ENCODE data around the gene ABCC6.
"Not testable (repeated sequence)": the region's sequence is repeated elsewhere in the genome, so short reads cannot be mapped to it uniquely, and the experiment has no call there.

Gene ABCC6

DNA sequence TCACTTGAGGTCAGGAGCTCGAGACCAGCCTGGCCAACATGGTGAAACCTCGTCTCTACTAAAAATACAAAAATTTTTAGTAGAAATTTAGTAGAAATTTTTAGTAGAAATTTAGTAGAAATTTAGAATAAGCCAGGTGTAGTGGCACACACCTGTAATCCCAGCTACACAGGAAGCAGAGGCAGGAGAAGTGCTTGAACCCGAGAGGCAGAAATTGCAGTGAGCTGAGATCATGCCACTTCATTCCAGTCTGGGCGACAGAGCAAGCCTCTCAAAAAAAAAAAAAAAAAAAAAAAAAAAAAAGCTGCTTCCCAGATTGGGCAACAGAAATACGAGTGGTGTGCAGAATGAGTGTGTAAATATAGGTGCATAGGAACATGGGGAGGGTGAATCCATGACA, 4.5 kb downstream of the ABCC6 start:
- H3K27ac ChIP-seq (ENCODE audit: low read depth, low read length); H3K4me1 ChIP-seq (ENCODE audit: insufficient read depth, low read length); H3K9ac ChIP-seq (ENCODE audit: low read length); H3K9me3 ChIP-seq (ENCODE audit: low read length); H3K36me3 ChIP-seq (ENCODE audit: insufficient read depth, low read length); H3K27me3 ChIP-seq (ENCODE audit: control insufficient read depth in 1 of 2, insufficient read depth in 2 of 2, low read length in 2 of 2); H3K4me3 ChIP-seq (ENCODE audit: low read depth in 1 of 2, low read length in 2 of 2): not testable (repeated sequence)

DNA sequence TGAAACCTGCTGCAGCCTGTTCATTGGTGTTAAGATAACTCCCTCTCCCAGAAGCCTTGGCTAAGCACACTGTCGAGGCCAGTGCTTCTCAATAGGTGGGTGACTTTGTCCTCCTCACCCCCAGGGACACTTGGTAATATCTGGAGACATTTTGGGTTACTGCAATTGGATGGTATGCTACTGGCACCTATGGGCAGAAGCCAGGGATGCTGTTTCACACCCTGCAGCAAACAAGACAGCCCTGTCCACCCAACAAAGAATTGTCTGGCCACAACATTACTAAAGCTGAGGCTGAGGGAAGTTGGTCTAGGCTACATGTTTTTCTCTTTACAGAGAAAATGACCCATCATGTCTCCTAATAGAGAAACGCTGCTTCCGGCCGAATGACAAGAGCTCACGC, 4.9 kb downstream of the ABCC6 start:
- not testable (repeated sequence) for H3K36me3 ChIP-seq (ENCODE audit: insufficient read depth, low read length); H3K9ac ChIP-seq (ENCODE audit: low read length); H3K27ac ChIP-seq (ENCODE audit: low read depth, low read length); H3K9me3 ChIP-seq (ENCODE audit: low read length); H3K4me1 ChIP-seq (ENCODE audit: insufficient read depth, low read length); H3K4me3 ChIP-seq (ENCODE audit: low read depth in 1 of 2, low read length in 2 of 2); H3K27me3 ChIP-seq (ENCODE audit: control insufficient read depth in 1 of 2, insufficient read depth in 2 of 2, low read length in 2 of 2)

DNA sequence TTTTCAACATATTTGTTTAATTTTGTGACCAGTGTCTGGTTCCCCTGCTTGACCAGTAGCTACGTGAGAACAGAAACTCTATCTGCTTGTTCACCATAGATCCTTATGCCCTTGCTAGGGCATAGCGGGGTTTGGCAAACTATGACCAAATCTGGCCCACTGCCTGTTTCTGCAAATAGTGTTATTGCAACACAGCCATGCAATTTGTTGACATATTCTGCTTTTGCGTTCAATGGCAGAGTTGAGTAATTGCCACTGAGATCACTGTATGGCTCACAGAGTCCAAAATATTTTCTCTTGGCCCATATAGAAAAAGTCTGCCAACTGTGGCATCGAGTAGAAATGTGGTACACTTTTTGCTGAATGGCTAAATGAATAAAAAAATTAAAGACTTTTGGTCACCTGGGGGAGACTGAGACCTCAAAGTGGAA, 9.4 kb downstream of the ABCC6 start:
- H3K27me3 ChIP-seq (ENCODE audit: control insufficient read depth in 1 of 2, insufficient read depth in 2 of 2, low read length in 2 of 2); H3K9me3 ChIP-seq (ENCODE audit: low read length); H3K9ac ChIP-seq (ENCODE audit: low read length); H3K4me1 ChIP-seq (ENCODE audit: insufficient read depth, low read length); H3K27ac ChIP-seq (ENCODE audit: low read depth, low read length); H3K4me3 ChIP-seq (ENCODE audit: low read depth in 1 of 2, low read length in 2 of 2); H3K36me3 ChIP-seq (ENCODE audit: insufficient read depth, low read length): not testable (repeated sequence)

DNA sequence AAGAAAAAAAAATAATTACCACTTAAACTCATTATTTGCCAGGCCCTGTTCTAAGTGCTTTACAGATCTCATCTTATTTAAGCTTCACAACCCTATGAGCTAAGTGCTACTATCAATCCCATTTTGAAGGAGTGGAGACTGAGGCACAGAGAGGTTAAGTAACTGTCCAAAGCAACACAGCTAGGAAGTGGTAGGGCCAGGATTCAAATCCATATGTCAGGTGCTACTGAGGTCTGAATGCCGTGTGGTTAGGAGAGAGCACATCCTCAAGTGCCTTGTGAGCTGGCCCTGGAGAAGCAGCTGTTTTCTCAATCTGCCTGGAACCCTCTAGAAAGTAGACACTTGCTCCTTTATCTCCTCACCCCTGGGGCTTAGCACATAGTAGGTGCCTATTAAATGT, 11.9 kb downstream of the ABCC6 start:
- not testable (repeated sequence) for H3K9me3 ChIP-seq (ENCODE audit: low read length); H3K4me1 ChIP-seq (ENCODE audit: insufficient read depth, low read length); H3K4me3 ChIP-seq (ENCODE audit: low read depth in 1 of 2, low read length in 2 of 2); H3K27ac ChIP-seq (ENCODE audit: low read depth, low read length); H3K27me3 ChIP-seq (ENCODE audit: control insufficient read depth in 1 of 2, insufficient read depth in 2 of 2, low read length in 2 of 2); H3K9ac ChIP-seq (ENCODE audit: low read length); H3K36me3 ChIP-seq (ENCODE audit: insufficient read depth, low read length)

DNA sequence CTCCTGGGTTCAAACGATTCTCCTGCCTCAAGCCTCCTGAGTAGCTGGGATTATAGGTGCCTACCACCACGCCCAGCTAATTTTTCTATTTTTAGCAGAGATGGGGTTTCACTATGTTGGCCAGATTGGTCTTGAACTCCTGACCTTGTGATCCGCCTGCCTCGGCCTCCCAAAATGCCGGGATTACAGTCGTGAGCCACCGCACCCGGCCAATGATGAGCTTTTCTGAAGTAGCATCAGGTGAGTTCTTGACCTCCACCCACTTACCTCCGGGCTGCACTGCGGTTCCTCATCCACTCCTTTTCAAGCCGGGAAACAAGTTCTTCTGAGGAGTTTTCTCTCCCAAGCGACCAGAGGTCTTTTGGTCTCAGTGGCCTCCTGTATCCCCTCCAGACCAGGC, 14.8 kb downstream of the ABCC6 start:
- H3K36me3 ChIP-seq (ENCODE audit: insufficient read depth, low read length); H3K27ac ChIP-seq (ENCODE audit: low read depth, low read length): not testable (repeated sequence)

DNA sequence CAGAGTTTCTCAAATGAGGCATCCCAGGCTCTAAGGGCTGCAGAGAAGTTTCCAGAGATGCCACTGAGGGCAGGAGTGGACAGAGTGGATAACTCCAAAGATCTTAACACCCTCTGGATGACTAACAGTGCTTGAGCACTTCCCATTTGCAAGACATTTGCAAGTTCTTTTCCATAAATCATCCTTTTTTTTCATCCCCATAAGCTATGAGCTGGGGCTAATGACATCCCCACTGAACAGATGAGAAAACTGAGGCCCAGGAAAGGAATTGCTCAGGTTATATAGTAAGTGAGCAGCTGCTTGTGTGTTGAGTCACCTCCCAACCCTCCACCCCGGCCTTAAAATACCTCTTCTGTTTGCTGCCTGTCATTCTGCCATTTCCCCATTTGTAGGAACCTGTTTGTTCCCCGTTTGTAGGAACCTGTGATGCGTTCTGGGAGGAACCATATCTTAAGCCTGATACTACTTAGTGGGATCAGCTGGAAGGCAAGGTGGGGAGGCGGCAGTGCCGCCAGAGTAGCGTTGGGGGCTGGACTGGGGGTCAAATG, 15.4 kb downstream of the ABCC6 start:
- H3K9ac ChIP-seq (ENCODE audit: low read length); H3K4me1 ChIP-seq (ENCODE audit: insufficient read depth, low read length); H3K9me3 ChIP-seq (ENCODE audit: low read length); H3K27me3 ChIP-seq (ENCODE audit: control insufficient read depth in 1 of 2, insufficient read depth in 2 of 2, low read length in 2 of 2); H3K4me3 ChIP-seq (ENCODE audit: low read depth in 1 of 2, low read length in 2 of 2); H3K27ac ChIP-seq (ENCODE audit: low read depth, low read length); H3K36me3 ChIP-seq (ENCODE audit: insufficient read depth, low read length): not testable (repeated sequence)

More for the DNA sequence above, 14.8 kb downstream of the ABCC6 start:
- H3K4me1 ChIP-seq (ENCODE audit: insufficient read depth, low read length); H3K27me3 ChIP-seq (ENCODE audit: control insufficient read depth in 1 of 2, insufficient read depth in 2 of 2, low read length in 2 of 2); H3K9me3 ChIP-seq (ENCODE audit: low read length); H3K9ac ChIP-seq (ENCODE audit: low read length); H3K4me3 ChIP-seq (ENCODE audit: low read depth in 1 of 2, low read length in 2 of 2): not testable (repeated sequence)

DNA sequence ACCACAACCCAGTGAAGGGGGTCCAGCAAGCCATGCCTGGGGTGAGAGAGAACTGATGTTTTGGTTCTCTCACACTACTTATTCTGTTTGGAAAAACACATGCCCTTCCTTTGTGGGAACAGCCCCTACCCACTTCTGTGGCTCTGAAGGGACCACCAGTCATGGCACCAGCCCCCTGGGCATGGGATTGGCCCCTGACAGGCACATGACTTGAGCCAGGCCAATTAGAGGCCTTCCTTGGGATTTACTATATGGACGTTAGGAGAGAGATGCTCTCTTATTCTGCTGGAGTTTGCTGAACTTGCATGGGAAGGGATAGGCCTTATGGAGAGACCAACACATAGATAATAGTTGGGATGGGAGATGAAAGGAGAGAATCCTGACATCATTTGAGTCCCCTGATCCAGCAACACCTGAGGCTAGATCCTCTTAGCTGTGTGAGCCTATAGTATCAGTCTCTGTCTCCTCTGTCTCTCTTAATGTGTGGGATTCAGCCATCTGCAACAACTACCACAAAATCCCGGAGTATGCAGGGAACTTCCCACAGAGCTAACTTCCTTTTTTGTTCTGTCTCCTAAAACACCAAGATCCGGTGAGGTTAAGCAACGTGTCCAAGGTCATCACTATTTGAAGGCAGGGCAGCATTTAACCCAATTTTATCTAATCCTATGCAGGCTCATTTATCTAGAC, 16.1 kb downstream of the ABCC6 start:
- H3K9me3 ChIP-seq (ENCODE audit: low read length); H3K4me1 ChIP-seq (ENCODE audit: insufficient read depth, low read length); H3K27me3 ChIP-seq (ENCODE audit: control insufficient read depth in 1 of 2, insufficient read depth in 2 of 2, low read length in 2 of 2); H3K27ac ChIP-seq (ENCODE audit: low read depth, low read length); H3K4me3 ChIP-seq (ENCODE audit: low read depth in 1 of 2, low read length in 2 of 2); H3K9ac ChIP-seq (ENCODE audit: low read length); H3K36me3 ChIP-seq (ENCODE audit: insufficient read depth, low read length): not testable (repeated sequence)

DNA sequence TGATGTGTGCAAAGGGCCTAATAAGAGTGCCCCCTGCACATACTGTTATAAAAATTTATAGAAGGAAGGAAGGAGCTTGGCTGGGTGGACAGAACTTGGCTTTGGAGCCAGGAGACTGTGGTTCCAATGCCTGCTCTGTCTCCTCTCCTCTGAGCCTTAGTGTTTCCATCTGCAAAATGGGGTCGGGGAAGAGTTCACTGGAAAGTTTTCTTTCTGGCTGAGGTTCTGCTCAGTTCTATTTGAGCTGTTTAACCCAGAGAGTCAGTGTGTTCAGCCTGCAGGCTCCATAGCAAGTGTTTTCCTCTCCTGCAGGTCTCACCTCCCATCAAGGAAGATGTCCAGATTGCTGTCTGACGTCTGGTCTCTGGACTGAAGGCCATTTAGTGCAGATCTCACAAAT, 17.4 kb downstream of the ABCC6 start:
- not testable (repeated sequence) for H3K9ac ChIP-seq (ENCODE audit: low read length); H3K27ac ChIP-seq (ENCODE audit: low read depth, low read length); H3K36me3 ChIP-seq (ENCODE audit: insufficient read depth, low read length); H3K27me3 ChIP-seq (ENCODE audit: control insufficient read depth in 1 of 2, insufficient read depth in 2 of 2, low read length in 2 of 2); H3K9me3 ChIP-seq (ENCODE audit: low read length); H3K4me1 ChIP-seq (ENCODE audit: insufficient read depth, low read length); H3K4me3 ChIP-seq (ENCODE audit: low read depth in 1 of 2, low read length in 2 of 2)

DNA sequence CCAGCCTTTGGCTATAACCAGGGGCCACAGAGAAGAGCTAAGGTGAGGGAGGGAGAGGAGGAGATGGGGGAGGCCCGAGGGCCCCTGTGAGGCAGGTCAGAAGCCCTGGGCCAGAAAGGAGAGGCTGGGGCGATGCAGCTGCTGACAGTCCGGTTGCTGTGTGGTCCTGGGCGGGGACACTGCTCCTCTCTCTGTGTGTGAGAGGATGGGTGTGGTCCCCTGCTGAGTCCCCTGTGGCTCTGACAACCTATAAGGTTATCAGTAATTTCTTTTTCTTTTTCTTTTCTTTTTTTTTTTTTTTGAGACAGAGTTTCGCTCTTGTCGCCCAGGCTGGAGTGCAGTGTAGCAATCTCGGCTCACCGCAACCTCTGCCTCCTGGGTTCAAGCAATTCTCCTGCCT, 18.7 kb downstream of the ABCC6 start:
- H3K9me3 ChIP-seq (ENCODE audit: low read length); H3K27me3 ChIP-seq (ENCODE audit: control insufficient read depth in 1 of 2, insufficient read depth in 2 of 2, low read length in 2 of 2); H3K4me3 ChIP-seq (ENCODE audit: low read depth in 1 of 2, low read length in 2 of 2); H3K4me1 ChIP-seq (ENCODE audit: insufficient read depth, low read length); H3K27ac ChIP-seq (ENCODE audit: low read depth, low read length); H3K9ac ChIP-seq (ENCODE audit: low read length); H3K36me3 ChIP-seq (ENCODE audit: insufficient read depth, low read length): not testable (repeated sequence)

DNA sequence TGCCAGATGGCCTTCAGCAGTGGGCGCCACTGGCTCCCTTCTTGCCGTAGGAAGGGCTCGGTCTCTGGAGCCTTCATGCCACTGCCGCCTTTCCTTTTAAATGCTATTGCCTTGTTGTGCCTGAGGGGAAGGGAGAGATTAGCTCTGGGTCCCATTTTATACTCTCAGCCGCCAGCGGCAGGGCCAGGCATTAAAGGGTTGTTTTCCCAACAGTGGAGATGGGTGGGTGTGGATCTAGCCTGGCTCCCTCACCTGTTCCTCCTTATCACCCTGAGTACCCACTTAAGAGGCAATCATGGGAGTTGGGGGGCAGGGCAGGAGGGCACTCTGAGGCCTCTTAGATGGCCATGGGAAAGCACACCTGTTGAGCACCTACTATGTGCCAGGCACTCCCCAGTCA, 19.8 kb downstream of the ABCC6 start:
- H3K27me3 ChIP-seq (ENCODE audit: control insufficient read depth in 1 of 2, insufficient read depth in 2 of 2, low read length in 2 of 2); H3K9me3 ChIP-seq (ENCODE audit: low read length): not testable (repeated sequence)

DNA sequence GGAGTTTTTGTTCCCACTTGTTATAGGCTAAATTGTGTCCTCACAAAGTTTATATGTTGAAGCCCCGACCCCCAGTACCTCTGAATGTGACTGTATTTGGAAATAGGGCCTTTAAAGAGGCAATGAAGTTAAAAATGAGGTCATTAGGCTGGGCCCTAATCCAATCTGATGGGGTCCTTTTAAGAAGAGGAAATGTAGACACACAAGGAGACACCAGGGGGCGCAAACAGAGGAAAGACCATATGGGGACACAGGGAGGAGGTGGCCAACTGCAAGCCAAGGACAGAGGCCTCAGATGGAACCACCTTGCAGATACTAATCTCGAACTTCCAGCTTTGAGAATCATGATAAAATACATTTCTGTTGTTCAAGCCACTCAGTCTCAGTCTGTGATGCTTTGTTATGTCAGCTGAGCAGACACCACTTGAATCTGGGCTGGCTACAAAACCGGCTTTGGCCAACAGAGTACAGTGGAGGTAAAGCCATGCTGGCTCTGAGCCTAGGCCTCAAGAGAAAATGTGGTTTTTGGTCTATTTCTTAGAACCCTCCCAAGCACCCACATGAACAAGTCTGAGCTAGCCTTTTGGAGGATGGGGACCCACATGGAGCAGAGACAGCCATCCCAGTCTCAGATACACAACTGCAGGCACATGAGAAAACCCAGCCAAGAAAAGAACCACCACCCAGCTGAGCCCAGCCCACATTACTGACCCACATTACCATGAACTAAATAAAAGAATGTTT, 20.7 kb downstream of the ABCC6 start:
- H3K4me1 ChIP-seq (ENCODE audit: insufficient read depth, low read length); H3K36me3 ChIP-seq (ENCODE audit: insufficient read depth, low read length); H3K27me3 ChIP-seq (ENCODE audit: control insufficient read depth in 1 of 2, insufficient read depth in 2 of 2, low read length in 2 of 2); H3K27ac ChIP-seq (ENCODE audit: low read depth, low read length); H3K9ac ChIP-seq (ENCODE audit: low read length); H3K9me3 ChIP-seq (ENCODE audit: low read length); H3K4me3 ChIP-seq (ENCODE audit: low read depth in 1 of 2, low read length in 2 of 2): not testable (repeated sequence)

More for the DNA sequence above, 19.8 kb downstream of the ABCC6 start:
- not testable (repeated sequence) for H3K9ac ChIP-seq (ENCODE audit: low read length); H3K4me1 ChIP-seq (ENCODE audit: insufficient read depth, low read length); H3K4me3 ChIP-seq (ENCODE audit: low read depth in 1 of 2, low read length in 2 of 2); H3K36me3 ChIP-seq (ENCODE audit: insufficient read depth, low read length); H3K27ac ChIP-seq (ENCODE audit: low read depth, low read length)

DNA sequence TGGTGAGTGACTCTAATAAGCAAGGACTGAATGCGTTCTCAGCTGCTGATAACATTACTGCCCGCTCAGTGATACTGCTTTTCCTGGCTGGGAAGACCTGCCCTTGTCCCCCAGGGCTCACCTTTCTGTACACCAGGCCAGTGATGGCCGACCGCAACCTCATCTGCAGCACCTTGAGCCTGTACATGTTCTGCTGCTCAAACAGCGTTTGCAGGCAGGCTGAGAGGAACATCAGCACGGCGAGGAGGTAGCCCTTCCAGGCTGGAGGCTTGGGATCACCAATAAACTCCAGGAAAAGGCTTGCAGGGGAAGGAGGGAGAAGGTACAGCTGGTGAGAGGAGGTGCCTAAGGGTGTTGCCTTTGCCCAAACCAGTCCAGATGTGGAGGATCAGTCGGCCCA, 21.4 kb downstream of the ABCC6 start:
- H3K27me3 ChIP-seq (ENCODE audit: control insufficient read depth in 1 of 2, insufficient read depth in 2 of 2, low read length in 2 of 2); H3K27ac ChIP-seq (ENCODE audit: low read depth, low read length); H3K4me1 ChIP-seq (ENCODE audit: insufficient read depth, low read length); H3K4me3 ChIP-seq (ENCODE audit: low read depth in 1 of 2, low read length in 2 of 2); H3K9me3 ChIP-seq (ENCODE audit: low read length); H3K9ac ChIP-seq (ENCODE audit: low read length); H3K36me3 ChIP-seq (ENCODE audit: insufficient read depth, low read length): not testable (repeated sequence)
